GM12864 (cell line): Measurements from ENCODE around the gene SERP2.

Experiments
- DNase-seq: peaks from one replicate; pipeline ENCODE4 v3.0.0-alpha.2; 2011; ENCODE audit warnings: low read depth
- H3K4me3 ChIP-seq: 2 replicates; pipeline ENCODE4 v1.5.1; 2011; ENCODE audit warnings: mild to moderate bottlenecking, low read depth, low read length, control low read depth
- CTCF ChIP-seq: IDR thresholded peaks from 2 replicates; pipeline ENCODE4 v1.5.1; 2011; ENCODE audit warnings: low read depth, mild to moderate bottlenecking, moderate library complexity, low read length, control low read depth, inconsistent platforms; ENCODE audit errors: missing control alignments

The SERP2 gene

GRCh38 chr13:44407891-44408290 is 34.3 kb downstream of the SERP2 start:
- DNase-seq: no peak
- no peak for TF ChIP-seq CTCF
- H3K4me3 ChIP-seq: no peak overlapping the region

DNA sequence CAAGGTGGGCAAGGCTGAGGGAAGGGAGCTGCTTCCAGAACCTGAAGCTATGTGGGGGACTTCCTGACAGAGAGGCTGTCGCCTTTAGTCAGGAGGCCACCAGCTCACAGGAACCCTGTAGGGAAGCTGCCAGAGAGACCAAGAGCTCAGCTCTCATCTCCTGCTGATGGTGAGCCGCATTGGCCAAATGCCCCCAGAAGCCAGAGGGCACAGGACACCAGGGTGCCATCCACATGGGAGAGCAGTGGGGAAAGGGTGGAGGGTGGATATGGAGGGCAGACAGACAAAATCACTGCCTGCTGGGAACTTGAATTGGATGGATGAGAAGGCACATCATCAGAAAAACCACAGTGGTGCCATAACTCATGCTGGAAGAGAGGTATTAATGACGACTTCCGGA is 36.0 kb downstream of the SERP2 start:
- no peak for TF ChIP-seq CTCF
- DNase-seq: no peak
- no peak overlapping the region for H3K4me3 ChIP-seq

DNA sequence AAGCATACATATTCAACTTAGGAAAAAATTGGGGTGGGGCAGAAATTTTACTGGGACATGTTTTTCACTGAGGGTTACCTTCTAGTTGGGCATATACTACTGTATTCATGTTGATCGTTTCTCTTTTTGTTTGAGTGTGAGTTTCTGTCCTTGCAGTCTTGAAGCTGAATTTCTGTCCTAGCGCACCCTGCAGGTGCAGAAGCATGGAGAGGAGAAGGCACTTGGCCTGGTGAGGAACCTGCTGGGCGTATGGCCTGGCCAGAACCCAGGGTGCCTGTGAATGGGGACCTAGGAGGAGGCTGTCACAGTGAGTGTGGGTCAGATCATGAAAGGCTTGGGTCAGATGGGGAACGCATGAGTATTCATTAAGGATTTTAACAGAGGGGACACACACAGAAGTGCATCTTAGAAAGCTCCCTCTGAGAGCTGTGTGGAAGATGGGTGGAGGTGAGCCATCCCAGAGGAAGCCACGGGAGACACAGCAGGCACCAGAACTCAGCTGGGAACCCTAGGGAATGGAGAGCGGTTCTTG is 36.8 kb downstream of the SERP2 start:
- no peak overlapping the region for H3K4me3 ChIP-seq
- DNase-seq: no peak
- TF ChIP-seq CTCF: no peak

DNA sequence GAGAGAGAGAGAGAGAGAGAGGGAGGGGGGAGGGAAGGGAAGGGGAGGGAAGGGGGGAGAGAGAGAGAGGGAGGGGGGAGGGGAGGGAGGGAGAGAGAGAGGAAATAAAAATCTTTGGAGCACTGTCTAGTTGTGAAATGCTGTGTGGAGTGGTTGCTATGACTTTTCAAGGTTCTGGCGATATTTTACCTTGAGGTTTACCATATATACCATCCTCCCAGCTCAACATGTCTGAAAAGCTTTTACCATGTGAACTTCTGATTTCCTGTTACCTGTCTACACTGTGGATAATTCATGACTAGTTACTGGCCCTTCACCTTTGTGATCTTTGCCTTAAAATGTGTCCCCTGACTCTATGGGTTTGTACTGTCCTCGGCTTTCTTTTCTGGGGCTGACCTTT is 38.2 kb downstream of the SERP2 start:
- no peak for TF ChIP-seq CTCF
- H3K4me3 ChIP-seq: no peak overlapping the region

GRCh38 chr13:44412346-44412935 is 38.8 kb downstream of the SERP2 start:
- TF ChIP-seq CTCF: no peak

More for the DNA sequence above, 38.2 kb downstream of the SERP2 start:
- no peak for DNase-seq

GRCh38 chr13:44413095-44413494 is 39.5 kb downstream of the SERP2 start:
- DNase-seq: no peak

More at GRCh38 chr13:44412346-44412935, 38.8 kb downstream of the SERP2 start:
- DNase-seq: no peak
- H3K4me3 ChIP-seq: no peak overlapping the region

More at GRCh38 chr13:44413095-44413494, 39.5 kb downstream of the SERP2 start:
- TF ChIP-seq CTCF: no peak
- H3K4me3 ChIP-seq: no peak overlapping the region
